DLD1 (cell line): Measurements from ENCODE around the gene B3GNT5.

ENCODE experiments used
- in situ Hi-C: cut with HindIII; loops from 2 replicates; pipeline ENCODE4 v1.10.0; 2017; ENCODE audit warnings: low sequenced_read_pairs

Gene B3GNT5

DNA sequence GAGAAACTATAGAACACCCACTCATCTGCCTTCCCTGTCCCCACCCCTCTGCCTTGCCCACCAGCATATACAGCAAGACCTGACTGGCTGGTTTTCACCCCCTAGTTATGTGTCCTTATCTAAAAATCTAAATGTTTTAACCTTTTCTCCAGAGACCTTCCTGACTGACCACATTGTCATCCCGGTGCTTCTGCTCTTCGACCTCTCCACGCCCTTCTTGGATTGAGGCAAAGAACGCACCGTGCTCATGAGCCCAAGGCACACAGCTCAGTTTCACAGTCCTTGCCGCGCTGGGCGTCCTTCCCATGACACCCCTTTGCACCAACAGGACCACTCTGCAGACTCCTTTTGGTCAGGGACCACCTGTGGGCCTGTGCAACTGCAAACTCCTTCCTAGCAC is 62.7 kb downstream of the B3GNT5 start:
- in situ Hi-C loops = loop anchor here (25.0 kb wide), 1 partner anchor 103 kb away; no protein-coding TSS in a partner anchor

DNA sequence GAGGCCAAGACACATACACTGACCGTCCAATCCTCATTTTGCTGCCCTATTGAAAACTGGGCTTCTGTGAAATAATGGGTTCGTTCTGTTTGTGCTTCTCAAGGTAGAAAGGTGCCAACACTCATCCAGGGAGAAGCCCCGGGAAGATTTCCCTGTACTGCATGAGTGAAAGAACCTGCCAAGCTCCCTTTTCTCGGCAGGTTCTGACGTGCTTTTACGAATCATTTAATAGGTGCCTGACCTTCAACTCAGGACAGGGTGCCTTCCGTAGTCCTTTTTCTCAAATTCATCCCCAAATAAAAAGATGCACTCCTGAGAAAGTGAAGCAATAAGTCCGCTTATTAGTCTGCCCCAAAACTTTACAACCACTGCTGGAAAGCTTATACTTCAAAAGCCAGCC is 64.2 kb downstream of the B3GNT5 start:
- in situ Hi-C loops = loop anchor here (25.0 kb wide), 1 partner anchor 105 kb away; no protein-coding TSS in a partner anchor

DNA sequence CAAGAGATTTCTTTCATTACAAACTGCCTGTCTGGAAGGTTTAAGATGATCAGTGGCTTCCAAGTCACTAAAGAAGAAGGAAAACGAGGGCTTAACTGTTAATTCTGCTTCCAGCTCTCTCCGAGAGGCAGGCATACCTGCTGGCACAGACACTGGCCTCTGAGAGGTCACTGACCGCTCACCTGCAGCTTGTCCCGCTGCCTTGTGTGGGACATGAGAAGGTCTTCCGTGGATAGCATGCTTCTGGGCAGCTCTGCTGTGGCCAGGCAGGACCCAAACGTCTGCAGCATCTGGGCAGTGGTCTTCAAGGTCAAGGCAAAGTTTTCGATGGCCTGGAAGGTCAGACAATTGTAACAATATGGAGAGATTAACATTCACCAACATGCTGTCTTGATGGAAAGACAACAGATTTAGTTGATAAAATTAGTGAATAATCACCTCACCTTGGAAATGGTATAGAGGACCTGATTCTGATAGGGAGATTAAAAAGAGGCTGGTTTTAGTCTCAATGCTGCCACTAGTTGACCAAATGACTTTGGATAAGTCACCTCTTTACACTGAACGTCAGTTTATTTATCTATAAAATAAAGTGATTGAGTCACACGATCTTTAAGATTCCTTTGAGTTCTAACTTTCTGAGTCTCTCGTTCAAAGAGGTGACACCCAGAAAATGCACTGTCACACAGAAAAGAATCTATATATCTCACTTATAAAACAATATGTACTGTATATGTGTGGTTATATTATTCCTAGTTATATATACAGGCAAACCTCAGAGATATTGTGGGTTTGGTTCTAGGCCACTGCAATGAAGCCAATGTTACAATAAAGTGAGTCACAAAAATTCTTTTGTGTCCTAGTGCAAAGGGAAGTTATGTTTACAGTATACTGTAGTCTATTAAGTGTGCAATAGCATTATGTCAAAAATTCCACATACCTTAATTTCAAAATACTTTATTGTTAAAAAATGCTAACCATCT is 65.1 kb downstream of the B3GNT5 start:
- in situ Hi-C loops = loop anchor here (25.0 kb wide), 1 partner anchor 106 kb away; no protein-coding TSS in a partner anchor

DNA sequence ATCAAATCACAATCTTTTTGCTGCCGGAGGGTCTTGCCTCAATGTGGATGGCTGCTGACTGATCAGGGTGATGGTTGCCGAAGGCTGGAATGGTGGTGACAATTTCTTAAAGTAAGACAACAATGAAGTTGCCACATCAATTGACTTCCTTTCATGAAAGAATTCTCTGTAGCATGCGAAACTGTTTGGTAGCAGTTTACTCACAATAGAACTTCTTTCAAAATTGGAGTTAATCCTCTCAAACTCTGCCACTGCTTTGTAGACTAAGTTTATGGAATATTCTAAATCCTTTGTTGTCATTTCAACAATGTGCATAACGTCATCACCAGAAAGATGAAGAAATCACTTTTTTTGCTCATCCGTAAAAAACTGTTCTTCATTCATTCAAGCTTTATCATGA is 65.8 kb downstream of the B3GNT5 start:
- in situ Hi-C loops = loop anchor here (25.0 kb wide), 1 partner anchor 107 kb away; no protein-coding TSS in a partner anchor

DNA sequence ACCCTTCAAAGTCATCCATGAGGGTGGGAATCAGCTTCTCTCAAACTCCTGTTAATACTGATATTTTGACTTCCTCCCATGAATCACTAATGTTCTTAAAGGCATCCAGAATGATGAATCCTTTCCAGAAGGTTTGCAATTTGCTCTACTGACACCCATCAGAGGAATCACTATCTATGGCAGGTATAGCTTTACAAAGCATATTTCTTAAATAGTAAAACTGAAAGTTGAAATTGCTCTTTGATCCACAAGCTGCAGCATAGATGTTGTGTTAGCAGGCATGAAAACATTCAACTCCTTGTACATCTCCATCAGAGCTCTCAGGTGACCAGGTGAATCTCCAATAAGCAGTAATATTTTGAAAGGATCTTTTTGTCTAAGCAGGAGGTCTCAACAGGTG is 66.3 kb downstream of the B3GNT5 start:
- in situ Hi-C loops = loop anchor here (25.0 kb wide), 1 partner anchor 107 kb away; no protein-coding TSS in a partner anchor
